ENCODE results near the gene CTTNBP2. TPM values are rescaled to one million over a fixed set of nuclear protein-coding genes. Genes with fewer than 3 reads are reported as not detected.

The CTTNBP2 gene
- polyA plus RNA-seq, 1 of the 3 experiments (the other 2 are of a cell fraction), result not detected

- no peak for TF ChIP-seq USF2 (IDR thresholded peaks at IDR 0.05; ENCODE audit: borderline replicate concordance, low read depth, low read length)
Observed at GRCh38 chr7:117661328-117661727, 211.9 kb downstream of the CTTNBP2 start (continued).
